Natural killer cell treated with Interleukin-12 subunit alpha and Interleukin-12 subunit beta and Interleukin-15 and Interleukin-18, amount 100 ng/mL, for 72 hours (primary cell): Measurements from ENCODE around the gene CYSLTR2. TPM values are rescaled to one million over a fixed set of nuclear protein-coding genes. Genes with fewer than 3 reads are reported as not detected.
"Not testable (repeated sequence)": the region's sequence is repeated elsewhere in the genome, so short reads cannot be mapped to it uniquely, and the experiment has no call there.

Experiments
- ATAC-seq, 2 donors: fragments of 150-1000 bp; cut with Tn5 transposase in 1 of 2; sonication (Bioruptor Pico), chemical (Tn5 transposase) in 1 of 2; 2 replicates each; pipeline ENCODE4 v1.10.0; 2021
- DNase-seq: peaks from one replicate; pipeline ENCODE4 v3.0.0; 2022; ENCODE audit warnings: low spot score
- H3K27ac Mint-ChIP-seq, 2 donors: 1 replicate in 1 of 2; 2 replicates in 1 of 2; pipeline ENCODE4 v1.8.0; 2022; ENCODE audit warnings: mixed read lengths in 2 of 2, mild to moderate bottlenecking in 1 of 2, moderate library complexity in 1 of 2
- H3K27me3 Mint-ChIP-seq, 2 donors: 1 replicate in 1 of 2; 2 replicates in 1 of 2; pipeline ENCODE4 v1.8.0; 2022; ENCODE audit warnings: mixed read lengths in 2 of 2
- H3K36me3 Mint-ChIP-seq: one replicate; pipeline ENCODE4 v1.8.0; 2022; ENCODE audit warnings: mixed read lengths
- H3K4me1 Mint-ChIP-seq, 2 donors: 1 replicate in 1 of 2; 2 replicates in 1 of 2; pipeline ENCODE4 v1.8.0; 2022; ENCODE audit warnings: low read depth in 2 of 2, mixed read lengths in 2 of 2, mild to moderate bottlenecking in 1 of 2
- H3K4me3 Mint-ChIP-seq: one replicate; pipeline ENCODE4 v1.8.0; 2022; ENCODE audit warnings: mixed read lengths
- H3K9me3 Mint-ChIP-seq: 2 replicates; pipeline ENCODE4 v1.8.0; 2022; ENCODE audit warnings: mixed read lengths
- total RNA-seq, 2 donors: library from RNA; stranded (reverse); gene quantifications; one replicate each; pipeline ENCODE4 v1.2.3, GENCODE V29; 2022

Gene CYSLTR2
- total RNA-seq, 2 donors from 2014 or later, result 3.3 to 15.8 TPM

DNA sequence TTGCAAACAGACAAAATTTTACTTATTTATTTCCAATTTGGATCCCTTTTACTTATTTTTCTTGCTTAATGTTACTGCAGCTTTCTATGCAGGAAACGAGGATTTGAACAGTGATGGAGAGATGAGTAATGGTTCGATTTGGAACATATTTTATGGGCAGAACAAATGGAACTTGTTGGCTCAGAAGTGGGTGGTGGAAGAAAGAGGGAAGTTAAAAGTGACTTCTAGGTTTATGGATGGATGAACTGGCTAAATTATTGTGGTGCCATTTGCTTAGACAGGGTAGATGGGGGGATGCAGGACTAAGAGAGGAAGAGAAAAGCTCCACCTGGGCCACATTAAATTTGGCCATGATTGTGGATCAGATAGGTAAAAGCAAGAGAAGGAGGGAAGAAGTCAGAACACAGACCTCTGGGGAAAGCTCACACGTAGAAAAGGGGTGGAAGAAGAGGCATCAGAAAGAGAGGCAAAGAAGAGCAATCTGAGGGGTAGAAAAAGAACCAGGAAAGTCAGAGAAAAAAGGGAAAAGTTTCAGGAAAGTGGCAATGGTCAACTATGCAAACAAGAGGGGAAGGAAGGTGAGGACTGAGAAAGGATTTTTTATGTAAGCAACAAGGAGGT is 768 bp upstream of the CYSLTR2 start:
- no peaks in the 10 kb centered on the region for H3K27me3 Mint-ChIP-seq
- no peaks in the 10 kb centered on the region for H3K9me3 Mint-ChIP-seq
- peak overlapping the region; percentile 73 for H3K4me3 Mint-ChIP-seq
- no peaks in the 10 kb centered on the region for H3K36me3 Mint-ChIP-seq
- ATAC-seq (no peak), DNase-seq (no peak)
- peak overlapping the region; percentile 68 to 96 for H3K27ac Mint-ChIP-seq
- peaks cover 25 to 29% of the 10 kb centered on the region in 2 donors for H3K4me1 Mint-ChIP-seq

DNA sequence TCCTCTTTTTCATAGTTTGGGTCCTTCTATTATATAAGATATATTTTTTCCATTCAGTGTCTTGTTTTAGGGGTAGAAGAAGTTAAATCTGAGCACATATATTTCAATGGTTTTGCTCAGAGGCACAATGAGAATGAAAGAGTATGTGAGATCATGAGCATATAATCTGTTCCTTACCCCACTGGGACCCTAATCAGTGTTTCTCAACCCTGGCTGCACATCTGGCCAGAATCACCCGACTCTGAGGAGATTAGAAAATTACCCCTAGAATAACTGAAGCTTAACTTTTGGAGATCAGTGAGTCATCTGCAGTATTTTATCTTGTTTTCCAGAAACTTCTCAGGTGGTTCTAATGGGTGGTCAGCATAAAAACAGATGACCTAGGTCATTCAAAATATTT is 782 bp downstream of the CYSLTR2 start:
- H3K36me3 Mint-ChIP-seq, result no peaks in the 10 kb centered on the region
- ATAC-seq (no peak), DNase-seq (no peak)
- peak overlapping the region in 1 of 2 donors; percentile 96 for H3K27ac Mint-ChIP-seq
- no peaks in the 10 kb centered on the region for H3K9me3 Mint-ChIP-seq
- peaks cover 32 to 37% of the 10 kb centered on the region in 2 donors for H3K4me1 Mint-ChIP-seq
- H3K4me3 Mint-ChIP-seq, result peak overlapping the region; percentile 73
- H3K27me3 Mint-ChIP-seq, result no peaks in the 10 kb centered on the region

DNA sequence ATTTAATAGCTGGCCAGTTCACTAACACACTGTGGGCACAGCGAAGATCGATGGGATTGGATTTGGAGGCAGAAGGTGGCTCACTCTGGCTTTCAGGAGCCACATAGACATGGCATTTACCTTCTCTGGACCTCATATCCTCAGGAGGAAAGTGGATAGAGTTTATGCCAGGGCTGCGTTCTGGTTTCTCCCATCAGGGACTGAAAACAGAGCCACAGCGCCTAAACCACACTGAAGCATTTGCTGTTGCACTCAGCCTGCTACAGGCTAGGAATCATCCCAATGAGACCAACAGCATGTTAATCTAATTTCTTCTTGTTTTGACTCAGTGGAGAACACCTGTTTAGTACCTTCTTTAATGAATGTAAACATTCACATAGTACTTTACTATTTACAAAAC is 1.6 kb downstream of the CYSLTR2 start:
- H3K27me3 Mint-ChIP-seq, result no peaks in the 10 kb centered on the region
- no peaks in the 10 kb centered on the region for H3K9me3 Mint-ChIP-seq
- DNase-seq (no peak), ATAC-seq (no peak)
- H3K4me1 Mint-ChIP-seq, result peaks cover 38 to 44% of the 10 kb centered on the region in 2 donors
- H3K36me3 Mint-ChIP-seq, result no peaks in the 10 kb centered on the region
- H3K4me3 Mint-ChIP-seq, result peak overlapping the region; percentile 73
- H3K27ac Mint-ChIP-seq, result peak overlapping the region in 1 of 2 donors; percentile 96

DNA sequence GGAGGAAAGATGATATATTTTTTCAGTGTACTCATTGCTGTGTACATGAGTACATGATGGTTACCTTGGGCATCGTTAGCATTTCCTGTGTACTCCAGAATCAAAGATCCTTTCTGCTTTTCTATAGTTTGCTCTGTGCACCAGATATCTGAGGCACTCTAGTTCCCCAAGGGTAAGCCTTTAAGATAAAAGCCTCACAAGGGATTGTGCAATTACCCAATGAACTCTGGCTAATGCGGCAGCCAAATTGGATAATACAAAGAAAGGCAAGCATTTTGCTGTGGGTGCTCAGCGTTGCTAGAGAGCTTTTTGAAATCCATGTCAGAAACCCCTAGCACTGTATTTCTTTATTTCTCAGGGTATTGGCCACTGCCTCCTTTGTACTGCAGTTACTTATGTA is 2.9 kb downstream of the CYSLTR2 start:
- Mint-ChIP-seq H3K4me1 (peaks cover 36 to 40% of the 10 kb centered on the region in 2 donors), H3K27me3 (no peaks in the 10 kb centered on the region), H3K36me3 (no peaks in the 10 kb centered on the region), H3K27ac (peak overlapping the region in 1 of 2 donors; percentile 11), H3K9me3 (no peaks in the 10 kb centered on the region), H3K4me3 (no peak overlapping the region)
- DNase-seq, result no peak
- ATAC-seq, result no peak

DNA sequence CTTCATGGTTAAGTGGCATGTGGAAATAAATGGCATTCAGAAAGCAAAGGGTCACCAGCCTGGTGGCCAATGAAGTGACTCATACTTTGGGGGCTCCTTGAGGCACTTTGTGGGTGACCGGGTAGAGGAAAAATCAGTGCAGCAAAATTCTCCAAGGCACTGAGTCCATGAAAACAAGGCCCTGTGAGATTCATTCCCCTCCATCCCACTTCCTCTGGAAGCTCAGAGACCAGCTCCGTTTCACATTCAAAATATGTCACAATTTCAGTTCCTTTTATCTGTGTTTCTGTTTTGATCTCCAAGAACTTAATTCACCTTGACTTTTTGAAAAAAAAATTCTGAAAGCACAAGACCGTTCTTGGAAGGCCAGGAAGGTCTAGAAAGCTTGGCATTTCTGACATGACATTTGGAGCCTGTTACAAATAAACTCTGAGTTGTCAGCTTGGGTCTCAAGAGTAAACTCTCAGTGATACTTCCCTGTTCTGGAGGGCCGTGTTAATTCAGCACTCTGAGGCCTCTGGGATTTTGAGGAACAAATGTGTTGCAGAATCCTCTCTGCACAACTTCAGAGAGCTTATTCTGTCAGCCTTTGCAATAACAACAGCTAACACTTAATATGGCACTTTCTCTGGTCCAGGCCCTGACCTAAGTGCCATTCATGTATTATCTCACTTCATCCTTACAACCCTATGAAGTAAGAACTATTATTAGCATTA is 6.8 kb downstream of the CYSLTR2 start:
- Mint-ChIP-seq H3K36me3 (peaks cover 22% of the 10 kb centered on the region), H3K4me1 (peaks cover 41 to 44% of the 10 kb centered on the region in 2 donors), H3K9me3 (peaks cover 14% of the 10 kb centered on the region), H3K4me3 (no peak overlapping the region), H3K27me3 (no peaks in the 10 kb centered on the region), H3K27ac (peak overlapping the region in 1 of 2 donors; percentile 30)
- DNase-seq (no peak), ATAC-seq (no peak)

DNA sequence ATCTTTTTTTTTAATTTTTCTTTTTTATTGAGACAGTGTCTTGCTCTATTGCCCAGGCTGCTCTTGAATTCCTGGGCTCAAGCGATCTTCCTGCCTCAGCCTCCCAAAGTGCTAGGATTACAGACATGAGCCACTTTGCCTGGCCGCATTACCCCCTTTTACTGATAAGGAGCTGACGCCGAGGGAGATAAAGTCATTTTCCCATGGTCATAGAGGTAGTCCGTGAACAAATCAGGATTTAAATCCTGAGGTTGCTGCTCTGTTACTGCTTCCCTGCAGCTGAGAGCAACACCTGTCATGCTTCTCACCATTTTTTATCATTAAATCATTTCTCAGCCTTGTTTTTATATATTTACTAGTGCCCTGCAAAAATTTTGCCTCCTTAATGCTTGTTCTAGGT is 7.4 kb downstream of the CYSLTR2 start:
- Mint-ChIP-seq H3K27ac (no peak overlapping the region), H3K27me3 (no peaks in the 10 kb centered on the region), H3K36me3 (peaks cover 28% of the 10 kb centered on the region), H3K4me1 (peaks cover 41 to 44% of the 10 kb centered on the region in 2 donors), H3K4me3 (no peak overlapping the region), H3K9me3 (peaks cover 19% of the 10 kb centered on the region)
- ATAC-seq, result no peak
- no peak for DNase-seq

DNA sequence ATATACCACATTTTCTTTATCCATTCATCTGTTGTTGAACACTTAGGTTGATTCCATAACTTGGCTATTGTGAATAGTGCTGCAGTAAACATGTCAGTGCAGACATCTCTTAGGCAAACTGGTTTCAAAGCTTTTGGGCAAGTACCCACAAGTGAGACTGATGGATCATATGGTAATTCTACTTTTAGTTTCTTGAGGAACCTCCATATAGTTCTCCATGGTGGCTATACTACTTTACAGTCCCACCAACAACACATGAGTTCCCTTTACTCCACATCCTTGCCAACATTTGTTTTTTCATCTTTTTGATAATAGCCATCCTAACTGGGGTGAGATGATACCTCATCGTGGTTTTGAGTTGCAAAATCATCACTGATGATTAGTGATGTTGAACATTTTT is 8.5 kb downstream of the CYSLTR2 start:
- Mint-ChIP-seq H3K4me3 (no peak overlapping the region), H3K27ac (peak overlapping the region; percentile 35 to 85), H3K36me3 (peaks cover 37% of the 10 kb centered on the region), H3K4me1 (peaks cover 44 to 50% of the 10 kb centered on the region in 2 donors), H3K9me3 (peaks cover 29% of the 10 kb centered on the region), H3K27me3 (no peaks in the 10 kb centered on the region)
- ATAC-seq (peak in 1 of 2 donors; percentile 53), DNase-seq (no peak)

DNA sequence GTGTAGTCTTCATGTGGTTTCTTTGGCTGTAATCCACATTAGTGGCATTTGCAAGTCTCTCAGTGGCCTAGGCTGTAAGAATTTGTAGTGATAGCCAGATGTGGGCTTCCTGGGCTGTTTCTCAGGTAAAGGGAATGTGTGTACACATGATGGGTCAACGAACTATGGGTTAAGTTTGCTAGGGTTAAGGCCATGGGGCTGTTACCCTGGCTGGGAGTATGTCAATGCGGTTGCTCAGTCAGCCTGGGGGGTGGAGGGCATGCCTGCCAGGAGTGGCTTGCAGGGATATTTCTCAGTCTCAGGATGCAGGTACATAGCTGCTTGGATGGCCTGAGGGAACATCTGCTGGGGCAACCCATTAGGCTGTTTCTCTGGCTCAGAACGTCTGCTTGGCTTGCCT is 13.4 kb downstream of the CYSLTR2 start:
- peaks cover 43% of the 10 kb centered on the region for H3K9me3 Mint-ChIP-seq

DNA sequence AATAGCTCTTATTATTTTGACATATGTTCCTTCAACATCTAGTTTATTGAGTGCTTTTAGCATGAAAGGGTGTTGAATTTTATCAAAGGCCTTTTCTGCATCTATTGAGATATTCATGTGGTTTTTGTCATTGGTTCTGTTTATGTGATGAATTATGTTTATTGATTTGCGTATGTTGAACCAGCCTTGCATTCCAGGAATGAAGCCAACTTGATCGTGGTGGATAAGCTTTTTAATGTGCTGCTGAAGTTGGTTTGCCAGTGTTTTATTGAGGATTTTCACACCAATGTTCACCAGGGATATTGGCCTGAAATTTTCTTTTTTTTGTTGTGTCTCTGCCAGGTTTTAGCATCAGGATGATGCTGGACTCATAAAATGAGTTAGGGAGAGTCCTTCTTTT is 17.7 kb downstream of the CYSLTR2 start:
- not testable (repeated sequence) for ATAC-seq, H3K27ac Mint-ChIP-seq, H3K27me3 Mint-ChIP-seq, H3K4me3 Mint-ChIP-seq, DNase-seq
- Mint-ChIP-seq H3K36me3 (peaks cover 39% of the 10 kb centered on the region), H3K9me3 (peaks cover 27% of the 10 kb centered on the region), H3K4me1 (peaks cover 24 to 27% of the 10 kb centered on the region in 2 donors)

More for the DNA sequence above, 13.4 kb downstream of the CYSLTR2 start:
- no peak overlapping the region for H3K4me3 Mint-ChIP-seq
- no peak for ATAC-seq
- peaks cover 67% of the 10 kb centered on the region for H3K36me3 Mint-ChIP-seq
- peaks cover 33 to 38% of the 10 kb centered on the region in 2 donors for H3K4me1 Mint-ChIP-seq
- no peak overlapping the region for H3K27ac Mint-ChIP-seq
- DNase-seq, result no peak
- no peaks in the 10 kb centered on the region for H3K27me3 Mint-ChIP-seq

DNA sequence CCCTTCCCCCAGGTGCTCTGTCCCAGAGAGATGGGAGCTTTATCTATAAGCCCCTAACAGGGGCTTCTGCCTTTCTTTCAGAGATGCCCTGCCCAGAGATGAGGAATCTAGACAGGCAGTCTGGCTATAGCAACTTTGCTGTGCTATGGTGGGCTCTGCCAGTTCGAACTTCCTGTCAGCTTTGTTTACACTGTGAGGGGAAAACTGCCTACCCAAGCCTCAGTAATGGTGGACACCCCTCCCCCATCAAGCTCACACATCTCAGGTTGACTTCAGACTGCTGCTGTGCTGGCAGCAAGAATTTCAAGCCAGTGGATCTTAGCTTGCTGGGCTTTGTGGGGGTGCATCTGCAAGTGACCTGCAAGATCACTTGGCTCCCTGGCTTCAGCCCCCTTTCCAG is 21.5 kb downstream of the CYSLTR2 start:
- peaks cover 20% of the 10 kb centered on the region for H3K36me3 Mint-ChIP-seq
- no peak for ATAC-seq
- no peak for DNase-seq
- no peak overlapping the region for H3K27ac Mint-ChIP-seq
- H3K4me1 Mint-ChIP-seq, result peaks cover 34 to 40% of the 10 kb centered on the region in 2 donors
- no peak overlapping the region for H3K4me3 Mint-ChIP-seq
- H3K27me3 Mint-ChIP-seq, result no peaks in the 10 kb centered on the region
- peaks cover 12% of the 10 kb centered on the region for H3K9me3 Mint-ChIP-seq

DNA sequence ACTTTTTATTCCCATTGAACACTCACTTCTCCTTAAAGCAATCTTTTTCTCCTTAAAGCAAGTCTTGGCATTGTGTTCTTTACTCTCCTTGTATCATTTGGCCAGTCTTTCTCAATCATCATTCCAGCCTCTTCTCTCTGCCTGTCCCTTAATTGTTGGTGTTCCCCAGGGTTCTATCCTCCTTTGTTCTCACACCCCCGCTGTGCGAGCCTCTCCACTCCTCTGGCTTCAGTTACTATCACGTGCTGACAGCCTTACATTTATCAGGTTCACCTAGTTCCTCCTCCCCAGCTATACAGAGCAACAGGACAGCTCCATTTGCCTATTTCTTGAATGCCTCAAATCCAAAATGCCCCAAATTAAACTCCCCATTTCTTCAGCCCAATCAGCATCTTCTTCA is 24.6 kb downstream of the CYSLTR2 start:
- DNase-seq, result no peak
- Mint-ChIP-seq H3K27ac (peak overlapping the region in 1 of 2 donors; percentile 11), H3K4me1 (peaks cover 34 to 45% of the 10 kb centered on the region in 2 donors), H3K9me3 (no peaks in the 10 kb centered on the region), H3K27me3 (no peaks in the 10 kb centered on the region), H3K36me3 (no peaks in the 10 kb centered on the region), H3K4me3 (no peak overlapping the region)
- ATAC-seq, result no peak

DNA sequence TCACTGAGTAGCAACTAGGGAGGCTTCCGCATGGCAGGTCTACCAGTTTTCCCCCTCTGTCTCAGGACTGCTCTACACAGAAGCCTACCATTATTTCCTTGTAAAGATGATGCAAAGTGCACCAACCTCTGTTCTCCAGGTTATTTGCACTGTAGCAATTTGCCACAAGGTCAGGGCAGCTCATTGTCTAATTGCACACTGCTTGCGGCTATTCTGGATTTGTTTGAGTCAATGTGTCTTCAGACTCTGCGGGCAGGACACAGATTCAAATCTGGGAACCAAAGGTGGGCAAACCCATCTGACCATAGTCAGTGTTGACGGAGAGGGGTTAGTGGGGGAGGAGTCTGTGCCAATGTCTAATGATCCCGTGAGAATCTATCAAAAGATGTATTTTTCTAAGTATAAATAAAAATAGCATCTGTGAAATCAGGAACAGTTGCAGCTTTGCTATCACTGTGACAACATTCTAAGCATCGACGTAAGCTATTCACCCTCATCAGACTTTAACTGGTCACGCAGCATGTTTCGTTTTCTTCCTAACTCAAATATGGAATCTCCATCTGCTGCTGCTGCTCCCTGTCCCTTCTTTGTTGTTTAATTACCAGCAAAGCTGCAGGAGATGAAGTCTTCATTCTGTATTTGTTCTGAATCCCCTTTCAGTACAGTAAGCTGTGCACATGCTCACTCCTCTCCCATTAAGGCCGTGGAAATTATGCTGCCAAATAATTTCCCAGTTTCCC is 26.4 kb downstream of the CYSLTR2 start:
- DNase-seq (no peak), ATAC-seq (no peak)
- peaks cover 6% of the 10 kb centered on the region for H3K36me3 Mint-ChIP-seq
- no peak overlapping the region for H3K27ac Mint-ChIP-seq
- no peak overlapping the region for H3K4me3 Mint-ChIP-seq
- peaks cover 28 to 42% of the 10 kb centered on the region in 2 donors for H3K4me1 Mint-ChIP-seq
- no peaks in the 10 kb centered on the region for H3K9me3 Mint-ChIP-seq
- H3K27me3 Mint-ChIP-seq, result no peaks in the 10 kb centered on the region

DNA sequence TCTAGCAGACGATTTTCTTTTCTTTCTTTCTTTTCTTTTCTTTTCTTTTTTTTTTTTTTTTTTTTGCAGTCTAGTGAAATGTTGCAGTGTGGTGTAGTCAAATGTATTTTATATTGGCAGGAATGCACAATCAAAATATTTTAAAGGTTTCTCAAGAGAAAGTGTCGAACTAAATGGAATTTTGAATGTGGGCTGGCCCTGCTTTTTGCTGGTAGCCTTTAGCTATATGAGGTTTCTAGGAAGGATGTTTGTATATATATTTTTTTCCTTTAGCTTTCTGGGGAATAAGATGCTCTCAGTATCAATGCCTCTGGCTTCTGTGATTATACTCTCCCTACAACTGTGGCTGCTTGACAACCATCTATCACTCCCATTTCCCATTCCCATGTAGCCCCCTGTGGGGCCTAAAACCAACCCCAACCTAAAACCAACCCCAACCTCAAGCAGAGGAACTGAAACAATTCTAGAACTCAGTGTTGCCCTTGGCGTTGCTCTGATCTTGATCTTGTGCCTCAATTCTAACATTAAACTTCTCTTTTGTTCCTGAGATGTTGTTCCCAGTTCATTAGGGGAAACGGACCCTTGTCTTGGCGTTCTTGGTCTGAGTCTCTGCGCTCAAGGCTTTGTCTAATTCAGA is 27.1 kb downstream of the CYSLTR2 start:
- no peak overlapping the region for H3K27ac Mint-ChIP-seq
- no peak overlapping the region for H3K4me3 Mint-ChIP-seq
- H3K27me3 Mint-ChIP-seq, result no peaks in the 10 kb centered on the region
- peaks cover 28 to 42% of the 10 kb centered on the region in 2 donors for H3K4me1 Mint-ChIP-seq
- H3K9me3 Mint-ChIP-seq, result no peaks in the 10 kb centered on the region
- ATAC-seq (no peak), DNase-seq (no peak)
- H3K36me3 Mint-ChIP-seq, result peaks cover 6% of the 10 kb centered on the region
